ENCODE measurements around the gene ADAMTSL1. TPM values are rescaled to one million over a fixed set of nuclear protein-coding genes. Genes with fewer than 3 reads are reported as not detected.

The ADAMTSL1 gene
- total RNA-seq, 1 experiment from 2014 or later, result 1.2 TPM

DNA sequence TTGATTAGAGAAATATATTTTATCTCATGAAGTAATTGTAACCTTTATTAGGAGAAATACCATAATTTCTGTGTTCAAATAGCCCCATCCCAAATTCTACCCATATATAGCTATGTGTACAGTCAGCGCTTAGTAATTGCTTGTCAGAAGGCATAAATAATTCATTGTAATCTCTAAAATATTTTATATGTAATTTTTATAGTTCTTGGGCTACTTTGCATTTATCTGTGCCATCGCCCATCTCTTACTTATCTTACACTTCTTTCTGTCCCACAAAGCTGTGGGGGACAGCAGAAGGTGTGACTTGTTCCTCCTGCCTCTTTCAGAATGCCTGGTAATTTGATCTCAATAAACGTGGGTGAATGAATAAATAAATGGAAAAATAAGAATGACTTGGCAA lies 5.5 kb downstream of the ADAMTSL1 start:
- Histone ChIP-seq H3K27ac (ENCODE audit: insufficient read length, low read depth, low read length) (no peak overlapping the region), H3T11ph (ENCODE audit: low read length) (no peak overlapping the region), H3K9me3 (ENCODE audit: control insufficient read depth, low read depth, low read length) (no peaks in the 10 kb centered on the region), H2AFZ (ENCODE audit: low read length) (no peak overlapping the region), H3K9ac (ENCODE audit: extremely low read depth, insufficient read length, low read length) (no peak overlapping the region), H3K23ac (ENCODE audit: insufficient read length, low read depth, low read length) (no peak overlapping the region), H4K5ac (ENCODE audit: insufficient read length, low read depth, low read length) (no peak overlapping the region), H2AK5ac (ENCODE audit: insufficient read length, low read length) (no peak overlapping the region), H3K79me1 (ENCODE audit: insufficient read depth, low read depth, low read length, poor library complexity, severe bottlenecking) (no peaks in the 10 kb centered on the region), H3K23me2 (ENCODE audit: insufficient read length, low read depth, low read length, poor library complexity, severe bottlenecking) (no peaks in the 10 kb centered on the region), H4K91ac (ENCODE audit: insufficient read length, low read depth, low read length) (no peak overlapping the region), H2BK15ac (ENCODE audit: low read depth, low read length) (no peak overlapping the region), H2BK120ac (ENCODE audit: low read depth, low read length, poor library complexity, severe bottlenecking) (no peak overlapping the region), H3K4me1 (ENCODE audit: insufficient read depth, low read length) (no peaks in the 10 kb centered on the region; the same call in 1 of the 2 replicates), H2BK5ac (ENCODE audit: insufficient read length, low read length) (no peak overlapping the region), H3K4ac (ENCODE audit: low read depth, low read length) (no peak overlapping the region), H3K56ac (ENCODE audit: insufficient read length, low read depth, low read length) (no peak overlapping the region), H3K79me2 (ENCODE audit: insufficient read depth, low read length) (no peaks in the 10 kb centered on the region), H3K4me2 (ENCODE audit: insufficient read depth, insufficient read length, low read length) (no peak overlapping the region), H2BK12ac (ENCODE audit: insufficient read length, low read depth, low read length) (no peak overlapping the region), H3K14ac (ENCODE audit: insufficient read depth, low read length) (no peak overlapping the region), H3K27me3 (ENCODE audit: insufficient read depth, low read length) (no peaks in the 10 kb centered on the region), H4K8ac (replicated peaks; ENCODE audit: insufficient read length, low read depth, low read length) (no peak overlapping the region), H3K18ac (ENCODE audit: insufficient read length, low read depth, low read length) (no peak overlapping the region), H2BK20ac (ENCODE audit: low read depth, low read length, poor library complexity, severe bottlenecking) (no peak overlapping the region), H4K20me1 (ENCODE audit: control insufficient read depth, insufficient read depth, insufficient read length) (no peaks in the 10 kb centered on the region)
- TF ChIP-seq, protein P1, sequence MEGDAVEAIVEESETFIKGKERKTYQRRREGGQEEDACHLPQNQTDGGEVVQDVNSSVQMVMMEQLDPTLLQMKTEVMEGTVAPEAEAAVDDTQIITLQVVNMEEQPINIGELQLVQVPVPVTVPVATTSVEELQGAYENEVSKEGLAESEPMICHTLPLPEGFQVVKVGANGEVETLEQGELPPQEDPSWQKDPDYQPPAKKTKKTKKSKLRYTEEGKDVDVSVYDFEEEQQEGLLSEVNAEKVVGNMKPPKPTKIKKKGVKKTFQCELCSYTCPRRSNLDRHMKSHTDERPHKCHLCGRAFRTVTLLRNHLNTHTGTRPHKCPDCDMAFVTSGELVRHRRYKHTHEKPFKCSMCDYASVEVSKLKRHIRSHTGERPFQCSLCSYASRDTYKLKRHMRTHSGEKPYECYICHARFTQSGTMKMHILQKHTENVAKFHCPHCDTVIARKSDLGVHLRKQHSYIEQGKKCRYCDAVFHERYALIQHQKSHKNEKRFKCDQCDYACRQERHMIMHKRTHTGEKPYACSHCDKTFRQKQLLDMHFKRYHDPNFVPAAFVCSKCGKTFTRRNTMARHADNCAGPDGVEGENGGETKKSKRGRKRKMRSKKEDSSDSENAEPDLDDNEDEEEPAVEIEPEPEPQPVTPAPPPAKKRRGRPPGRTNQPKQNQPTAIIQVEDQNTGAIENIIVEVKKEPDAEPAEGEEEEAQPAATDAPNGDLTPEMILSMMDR (conservative IDR thresholded peaks at IDR 0.05), result no peak
- no peaks in the 10 kb centered on the region for H3K27me3 Mint-ChIP-seq (ENCODE audit: low read depth)
- peaks cover 17 to 24% of the 10 kb centered on the region in 2 experiments for H3K4me1 Mint-ChIP-seq
- no peak overlapping the region for H3K4me3 Mint-ChIP-seq
- no CpG with 5 or more reads among the region's 3 CpGs for WGBS (ENCODE audit: extremely low coverage, insufficient read length, low lambda C conversion rate)
- H3K36me3 Mint-ChIP-seq (ENCODE audit: insufficient read depth in 1 of 3, low read depth in 3 of 3), result no peaks in the 10 kb centered on the region
- no peaks in the 10 kb centered on the region for H3K9me3 Mint-ChIP-seq
- H3K27ac Mint-ChIP-seq, result no peak overlapping the region
- no peak for DNase-seq

Measured in H9 (cell line).